H1 (cell line): ENCODE measurements around the gene SIK2. TPM values are rescaled to one million over a fixed set of nuclear protein-coding genes. Genes with fewer than 3 reads are reported as not detected.

Experiments used
- BRCA1 ChIP-seq: IDR thresholded peaks from 2 replicates; pipeline ENCODE4 v1.6.1; 2012; ENCODE audit warnings: low read depth, low read length, improper control_type of control experiment
- POU5F1 ChIP-seq: IDR thresholded peaks from 2 replicates; pipeline ENCODE4 v1.6.1; 2011; ENCODE audit warnings: low read depth, mild to moderate bottlenecking, low read length, moderate library complexity
- RFX5 ChIP-seq: IDR thresholded peaks from 2 replicates; pipeline ENCODE4 v1.6.1; 2011; ENCODE audit warnings: low read depth, low read length, improper control_type of control experiment, borderline replicate concordance
- SRF ChIP-seq: IDR thresholded peaks from 2 replicates; pipeline ENCODE4 v1.6.1; 2011; ENCODE audit warnings: mild to moderate bottlenecking, low read depth, low read length, moderate library complexity
- polyA plus RNA-seq, 7 experiments: library from polyadenylated mRNA; depleted of rRNA in 3 of 7; stranded (reverse) in 5 of 7; unstranded in 2 of 7; fragments of >200 nt in 5 of 7; fragments of 200-250 nt in 2 of 7; gene quantifications; 1 replicate in 5 of 7; 2 replicates in 1 of 7; 4 replicates in 1 of 7; pipeline versions ENCODE4 v1.2.1 to v1.2.3, GENCODE V29; 2011 to 2013; ENCODE audit warnings: missing spikeins in 2 of 7, mixed read lengths in 2 of 7
- total RNA-seq: library from RNA; stranded (reverse); fragmentation: NEBNext Ultra II Directional; extraction: Animal tissue kit (Norgen Biotek cat#: 25700); gene quantifications from 2 replicates; pipeline ENCODE4 v1.2.1, GENCODE V29; 2021

The SIK2 gene
- total and polyA plus RNA-seq, 2 of the 8 experiments (the other 6 are each of a cell fraction or from before 2014, with no cell fraction given) = 8.8 to 11.2 TPM

DNA sequence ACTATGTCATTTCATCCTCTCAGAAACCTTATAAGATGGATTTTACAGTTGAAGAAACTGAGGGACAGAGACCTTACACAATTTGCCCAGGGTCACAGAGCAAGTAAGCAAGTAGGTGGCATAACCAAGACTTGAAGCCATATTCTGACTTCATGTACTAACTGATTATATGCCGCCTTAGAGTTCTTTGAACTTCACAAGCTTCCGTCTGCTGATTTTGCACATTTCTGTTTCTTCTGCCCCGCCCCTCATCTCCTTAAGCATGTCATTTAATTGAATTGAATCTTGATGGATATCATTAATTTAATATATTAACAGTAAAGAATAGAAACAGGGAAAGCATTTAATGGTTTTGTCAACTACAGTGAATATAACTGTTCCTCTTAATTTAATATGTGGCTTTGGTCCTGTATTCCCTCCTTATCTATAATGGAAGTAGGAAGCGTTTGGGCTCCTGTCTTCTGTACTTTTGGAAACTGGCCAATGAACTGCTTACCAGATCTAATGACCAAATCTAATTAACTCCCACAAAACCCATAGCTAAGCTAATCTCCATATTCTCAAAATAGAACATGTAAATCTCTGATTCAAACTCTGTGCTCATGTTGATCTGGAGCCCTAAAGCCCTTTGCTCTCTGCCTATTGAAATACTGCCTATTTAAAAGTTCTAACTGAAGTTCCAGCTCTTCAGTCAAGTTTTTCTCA lies 30.4 kb downstream of the SIK2 start (continued):
- no peak for TF ChIP-seq SRF
- TF ChIP-seq RFX5 = no peak
- no peak for TF ChIP-seq POU5F1
- no peak for TF ChIP-seq BRCA1
- TF ChIP-seq, all 59 proteins: peak for 0
